AG09319 (cell line): Measurements from ENCODE around the gene ARMC3.
A peak's percentile ranks its signal among the peaks of the same experiment; 100 is the strongest.
"Not testable (repeated sequence)": the region's sequence is repeated elsewhere in the genome, so short reads cannot be mapped to it uniquely, and the experiment has no call there.

Source experiments
- DNase-seq: peaks from one replicate; pipeline ENCODE4 v3.0.0-alpha.2; 2010; ENCODE audit warnings: low read depth; ENCODE audit errors: extremely low read depth
- CTCF ChIP-seq: IDR thresholded peaks from 2 replicates; pipeline ENCODE4 v1.5.1; 2011; ENCODE audit warnings: low read depth, mild to moderate bottlenecking, inconsistent platforms, low read length, moderate library complexity

Gene ARMC3

GRCh38 chr10:23058366-23058765 lies 130.5 kb downstream of the ARMC3 start:
- no peak for DNase-seq
- TF ChIP-seq CTCF = no peak

GRCh38 chr10:23060918-23061317 lies 133.1 kb downstream of the ARMC3 start:
- no peak for DNase-seq
- TF ChIP-seq CTCF = no peak

- DNase-seq = no peak
Measured at GRCh38 chr10:23063045-23063972, 135.5 kb downstream of the ARMC3 start.

GRCh38 chr10:23063973-23064812 lies 136.3 kb downstream of the ARMC3 start:
- DNase-seq = no peak
- TF ChIP-seq CTCF = no peak

More at GRCh38 chr10:23063045-23063972, 135.5 kb downstream of the ARMC3 start:
- no peak for TF ChIP-seq CTCF

- not testable (repeated sequence) for DNase-seq
Measured at GRCh38 chr10:23064813-23065114, 136.9 kb downstream of the ARMC3 start.

- no peak for TF ChIP-seq CTCF
- peak; percentile 8 for DNase-seq
Measured at GRCh38 chr10:23065181-23065948, 137.5 kb downstream of the ARMC3 start.

- no peak for TF ChIP-seq CTCF
- DNase-seq = no peak
Measured at GRCh38 chr10:23067337-23067736, 139.5 kb downstream of the ARMC3 start.
